NB4 (cell line): ENCODE data around the gene ADAMTS16.
A peak's percentile ranks its signal among the peaks of the same experiment; 100 is the strongest.

ENCODE experiments used
- DNase-seq: peaks from one replicate; pipeline ENCODE4 v3.0.0; 2010; ENCODE audit warnings: low read depth
- H3K4me3 ChIP-seq: one replicate; pipeline ENCODE4 v1.5.1; 2011; ENCODE audit warnings: mild to moderate bottlenecking, low read depth, low read length, moderate library complexity
- MAX ChIP-seq: IDR thresholded peaks from 2 replicates; pipeline ENCODE4 v1.6.1; 2011; ENCODE audit warnings: low read depth, low read length
- MYC ChIP-seq: IDR thresholded peaks from 2 replicates; pipeline ENCODE4 v1.6.1; 2011; ENCODE audit warnings: low read depth, low read length
- POLR2A ChIP-seq: IDR thresholded peaks from 2 replicates; pipeline ENCODE4 v1.6.1; 2011; ENCODE audit warnings: mild to moderate bottlenecking; ENCODE audit not compliant: insufficient read length; ENCODE audit errors: extremely low read depth
- TF ChIP-seq, protein P1 (sequence below): IDR thresholded peaks from one replicate; pipeline ENCODE4 v1.5.1; 2012; ENCODE audit warnings: low read depth, low read length

The ADAMTS16 gene

GRCh38 chr5:5331848-5332247, 191.7 kb downstream of the ADAMTS16 start:
- DNase-seq, result no peak
- no peak for TF ChIP-seq MYC
- H3K4me3 ChIP-seq, result no peak overlapping the region

DNA sequence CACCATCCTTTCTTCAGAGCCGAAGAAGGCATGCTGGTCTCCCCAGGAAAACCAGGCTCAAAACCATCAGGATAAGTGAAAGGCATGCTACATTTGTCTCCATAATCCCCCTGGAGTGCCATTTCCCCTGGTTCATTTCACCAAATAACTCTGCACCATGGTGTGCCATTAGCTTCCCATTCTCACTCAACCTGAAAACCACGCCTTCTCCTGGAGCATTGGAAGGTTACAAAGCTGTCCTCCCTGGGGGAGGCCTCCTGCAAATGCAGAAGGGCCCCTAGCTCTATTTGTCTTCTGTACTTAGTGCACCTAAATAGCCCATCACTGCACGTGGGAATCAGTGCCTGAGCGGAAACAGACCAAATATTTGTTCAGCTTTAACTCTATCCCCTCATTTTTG, 192.2 kb downstream of the ADAMTS16 start:
- H3K4me3 ChIP-seq, result no peak overlapping the region
- TF ChIP-seq MYC (no peak), MAX (no peak)
- TF ChIP-seq, protein P1, sequence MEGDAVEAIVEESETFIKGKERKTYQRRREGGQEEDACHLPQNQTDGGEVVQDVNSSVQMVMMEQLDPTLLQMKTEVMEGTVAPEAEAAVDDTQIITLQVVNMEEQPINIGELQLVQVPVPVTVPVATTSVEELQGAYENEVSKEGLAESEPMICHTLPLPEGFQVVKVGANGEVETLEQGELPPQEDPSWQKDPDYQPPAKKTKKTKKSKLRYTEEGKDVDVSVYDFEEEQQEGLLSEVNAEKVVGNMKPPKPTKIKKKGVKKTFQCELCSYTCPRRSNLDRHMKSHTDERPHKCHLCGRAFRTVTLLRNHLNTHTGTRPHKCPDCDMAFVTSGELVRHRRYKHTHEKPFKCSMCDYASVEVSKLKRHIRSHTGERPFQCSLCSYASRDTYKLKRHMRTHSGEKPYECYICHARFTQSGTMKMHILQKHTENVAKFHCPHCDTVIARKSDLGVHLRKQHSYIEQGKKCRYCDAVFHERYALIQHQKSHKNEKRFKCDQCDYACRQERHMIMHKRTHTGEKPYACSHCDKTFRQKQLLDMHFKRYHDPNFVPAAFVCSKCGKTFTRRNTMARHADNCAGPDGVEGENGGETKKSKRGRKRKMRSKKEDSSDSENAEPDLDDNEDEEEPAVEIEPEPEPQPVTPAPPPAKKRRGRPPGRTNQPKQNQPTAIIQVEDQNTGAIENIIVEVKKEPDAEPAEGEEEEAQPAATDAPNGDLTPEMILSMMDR, result no peak
- no peak for DNase-seq

DNA sequence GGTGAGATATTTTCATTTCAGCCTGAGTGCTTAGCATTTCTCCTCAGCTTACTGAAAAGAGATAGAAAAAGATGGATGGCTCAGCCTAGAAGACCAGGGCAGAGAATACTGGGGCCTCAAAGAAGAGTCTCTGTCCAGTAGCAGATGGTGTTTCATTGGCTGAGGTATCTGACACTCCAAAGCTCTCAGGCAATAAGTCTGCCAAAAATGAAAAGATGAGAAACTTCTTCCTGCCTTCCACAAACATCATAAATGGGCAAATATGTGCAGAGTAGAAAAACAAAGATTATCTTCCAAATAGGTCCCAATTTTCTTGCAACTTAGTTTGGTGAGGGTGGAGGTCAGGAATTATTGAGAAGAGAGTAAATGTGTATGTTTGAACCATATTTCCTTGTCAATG, 195.0 kb downstream of the ADAMTS16 start:
- H3K4me3 ChIP-seq, result no peak overlapping the region
- no peak for DNase-seq
- TF ChIP-seq POLR2A (no peak), MYC (no peak), MAX (no peak)
- TF ChIP-seq, protein P1, result no peak

DNA sequence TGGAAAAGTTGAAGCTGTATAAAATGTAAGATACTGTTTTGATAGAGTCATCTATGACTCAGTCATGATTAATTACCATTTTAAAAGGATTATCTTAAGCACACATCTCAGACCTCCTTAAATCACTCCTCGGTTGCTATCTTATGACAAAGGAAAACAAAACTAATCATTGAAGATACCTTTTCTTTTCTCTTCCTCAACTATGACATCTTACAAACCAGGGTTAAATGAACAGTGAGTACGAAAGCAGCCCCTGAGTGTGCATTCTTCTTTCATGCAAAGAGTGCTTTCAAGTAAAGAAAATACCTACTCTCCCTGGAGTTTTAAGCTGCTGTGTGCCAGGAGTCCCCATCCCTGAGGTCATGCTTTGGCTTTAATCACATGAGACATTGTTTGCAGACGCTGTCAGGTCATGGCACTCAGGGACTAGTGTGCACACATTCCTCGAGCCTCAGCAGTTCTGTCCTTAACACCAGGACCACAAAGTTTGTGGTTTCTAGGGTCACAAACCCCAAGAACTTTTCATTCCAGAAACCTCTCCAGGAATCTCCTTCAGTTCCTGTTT, 195.7 kb downstream of the ADAMTS16 start:
- no peak overlapping the region for H3K4me3 ChIP-seq
- DNase-seq, result no peak
- TF ChIP-seq MYC (no peak), POLR2A (no peak)
- TF ChIP-seq, protein P1, result no peak

DNA sequence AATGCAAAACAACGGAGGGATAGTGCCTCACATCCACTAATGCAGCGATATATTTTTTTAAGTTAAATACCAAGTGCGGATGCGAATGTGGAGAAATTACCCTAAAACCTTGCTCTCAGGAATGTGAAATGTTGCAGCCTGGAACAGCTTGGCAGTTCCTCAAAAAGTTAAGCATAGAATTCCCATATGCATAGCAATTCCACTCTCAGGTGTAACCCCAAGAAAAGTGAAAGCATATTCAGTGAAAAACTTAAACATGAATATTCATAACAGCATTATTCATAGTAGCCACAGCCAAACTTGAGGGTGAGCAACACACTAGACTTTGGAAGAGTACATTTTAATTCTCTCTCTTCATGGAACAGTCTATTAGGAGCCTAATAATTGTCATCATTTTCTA, 199.1 kb downstream of the ADAMTS16 start:
- TF ChIP-seq MYC (no peak), POLR2A (no peak), MAX (no peak)
- TF ChIP-seq, protein P1, result no peak
- DNase-seq, result no peak
- H3K4me3 ChIP-seq, result no peak overlapping the region

DNA sequence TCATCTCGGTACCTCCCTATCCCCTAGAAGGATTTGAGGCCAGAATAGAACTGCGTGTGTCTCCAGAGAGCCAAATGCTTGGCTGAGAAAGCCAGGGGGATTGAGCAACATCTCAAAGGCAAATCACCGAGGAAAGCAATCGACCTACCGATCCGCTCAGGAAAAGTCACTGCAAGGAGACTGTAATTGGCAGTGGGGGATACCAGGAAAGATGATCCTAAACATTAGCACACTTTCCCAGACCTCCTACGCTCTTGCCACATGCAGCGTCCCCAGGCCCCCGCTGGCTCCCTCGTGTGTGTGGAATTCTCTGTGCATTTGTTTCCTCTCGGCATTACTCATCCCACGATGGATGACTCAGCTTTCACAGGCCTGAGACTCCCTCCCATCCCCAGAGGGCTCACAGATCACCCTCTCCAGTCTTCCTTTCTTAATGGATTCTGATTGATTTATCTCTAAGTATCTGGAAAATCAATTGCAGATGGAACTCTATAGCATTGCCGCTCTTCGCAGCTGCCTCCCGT, 200.1 kb downstream of the ADAMTS16 start:
- TF ChIP-seq POLR2A (no peak), MAX (no peak), MYC (no peak)
- TF ChIP-seq, protein P1, result no peak
- H3K4me3 ChIP-seq, result peak overlapping the region; percentile 26
- DNase-seq, result peak; percentile 72
